Astrocyte of the spinal cord (primary cell): Measurements from ENCODE around the gene CEP170.

Experiments used
- DNase-seq: peaks from one replicate; pipeline ENCODE4 v3.0.0; 2011; ENCODE audit warnings: low read depth, low spot score
- H3K4me3 ChIP-seq: 2 replicates; pipeline ENCODE4 v1.5.1; 2011; ENCODE audit warnings: low read depth, mild to moderate bottlenecking, low read length, moderate library complexity
- CTCF ChIP-seq: IDR thresholded peaks from 2 replicates; pipeline ENCODE4 v1.5.1; 2012; ENCODE audit warnings: low read depth, mild to moderate bottlenecking, low read length, inconsistent platforms
- in situ Hi-C: cut with HindIII; loops from 2 replicates; pipeline ENCODE4 v1.10.0; 2017; ENCODE audit warnings: low sequenced_read_pairs

CEP170 gene

GRCh38 chr1:243255791-243256512 is 871 bp upstream of the CEP170 start, which contains the start of gene SDCCAG8:
Gene SDCCAG8 (plus strand): TSS chr1:243256041. CDS start chr1:243256174, 133 bp downstream.
- no peak for TF ChIP-seq CTCF
- in situ Hi-C loops: no loop called here
- peak; percentile 100 for DNase-seq
- peak within 1 kb of the TSS; percentile 65 for H3K4me3 ChIP-seq

GRCh38 chr1:243254233-243254926 is 701 bp downstream of the CEP170 start:
- TF ChIP-seq CTCF: no peak
- H3K4me3 ChIP-seq: peak overlapping the region; percentile 65
- in situ Hi-C loops: no loop called here
- peak; percentile 72 for DNase-seq

- TF ChIP-seq CTCF: no peak
These were observed 1.2 kb downstream of the CEP170 start for GRCh38 chr1:243253926-243254232.

GRCh38 chr1:243253211-243253925 is 1.7 kb downstream of the CEP170 start:
- in situ Hi-C loops: no loop called here
- DNase-seq: no peak
- TF ChIP-seq CTCF: no peak
- peak overlapping the region; percentile 65 for H3K4me3 ChIP-seq

More at GRCh38 chr1:243253926-243254232, 1.2 kb downstream of the CEP170 start:
- in situ Hi-C loops: no loop called here
- no peak for DNase-seq
- H3K4me3 ChIP-seq: peak overlapping the region; percentile 65

- TF ChIP-seq CTCF: no peak
- in situ Hi-C loops: no loop called here
- H3K4me3 ChIP-seq: peak overlapping the region; percentile 20
- DNase-seq: no peak
These were observed 3.5 kb downstream of the CEP170 start for GRCh38 chr1:243251539-243251938.

GRCh38 chr1:243250102-243250501 is 5.0 kb downstream of the CEP170 start:
- DNase-seq: no peak
- H3K4me3 ChIP-seq: no peak overlapping the region
- in situ Hi-C loops: no loop called here
- TF ChIP-seq CTCF: no peak
